GM18499 (cell line): Measurements from ENCODE around the gene BIN1.

ENCODE experiments used
- ATAC-seq: cut with Tn5 transposase; IDR thresholded peaks from one replicate; pipeline ENCODE4 v1.9.1; 2021; ENCODE audit warnings: moderate number of reproducible peaks; ENCODE audit not compliant: insufficient read depth, unreplicated experiment

BIN1 gene

DNA sequence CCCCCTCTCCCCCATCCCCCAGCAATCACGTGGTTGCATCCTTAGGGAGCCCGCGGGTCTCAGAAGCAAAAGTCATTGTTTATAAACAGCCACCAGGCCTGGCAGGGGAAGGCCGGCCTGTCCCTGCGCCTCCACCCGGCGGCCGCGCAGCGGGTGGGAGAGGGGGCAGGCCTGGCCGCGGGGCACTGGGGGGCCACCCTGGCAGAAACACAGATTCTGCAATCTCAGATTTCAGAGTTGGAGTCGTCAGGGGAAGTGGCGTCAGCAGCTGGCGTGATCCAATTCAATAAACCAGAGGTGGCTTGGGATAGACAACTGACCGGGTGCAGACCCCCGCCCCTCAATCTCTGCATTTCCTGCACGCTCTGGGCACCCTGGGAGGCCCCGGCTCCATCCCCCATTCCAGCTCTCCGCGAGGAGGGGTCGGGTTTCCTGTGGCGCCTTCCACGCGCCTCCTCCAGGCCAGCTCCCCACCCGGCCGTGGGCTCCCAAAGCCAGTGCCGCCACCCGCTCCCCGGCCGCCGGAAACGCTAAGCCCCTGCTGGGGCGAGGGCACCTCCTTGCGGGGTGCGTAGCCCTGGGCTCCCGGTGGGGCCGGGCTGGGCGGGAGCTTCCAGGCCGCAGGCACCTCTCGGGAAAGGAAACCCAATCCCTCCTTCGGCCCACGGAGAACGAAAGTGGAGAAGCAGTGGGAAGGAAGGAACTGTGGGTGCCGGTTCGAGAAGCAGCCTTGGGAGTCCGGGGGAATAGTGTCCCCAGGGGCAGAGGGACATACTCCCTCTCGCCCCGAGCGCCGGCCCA lies 1.1 kb downstream of the BIN1 start:
- no peak for ATAC-seq

DNA sequence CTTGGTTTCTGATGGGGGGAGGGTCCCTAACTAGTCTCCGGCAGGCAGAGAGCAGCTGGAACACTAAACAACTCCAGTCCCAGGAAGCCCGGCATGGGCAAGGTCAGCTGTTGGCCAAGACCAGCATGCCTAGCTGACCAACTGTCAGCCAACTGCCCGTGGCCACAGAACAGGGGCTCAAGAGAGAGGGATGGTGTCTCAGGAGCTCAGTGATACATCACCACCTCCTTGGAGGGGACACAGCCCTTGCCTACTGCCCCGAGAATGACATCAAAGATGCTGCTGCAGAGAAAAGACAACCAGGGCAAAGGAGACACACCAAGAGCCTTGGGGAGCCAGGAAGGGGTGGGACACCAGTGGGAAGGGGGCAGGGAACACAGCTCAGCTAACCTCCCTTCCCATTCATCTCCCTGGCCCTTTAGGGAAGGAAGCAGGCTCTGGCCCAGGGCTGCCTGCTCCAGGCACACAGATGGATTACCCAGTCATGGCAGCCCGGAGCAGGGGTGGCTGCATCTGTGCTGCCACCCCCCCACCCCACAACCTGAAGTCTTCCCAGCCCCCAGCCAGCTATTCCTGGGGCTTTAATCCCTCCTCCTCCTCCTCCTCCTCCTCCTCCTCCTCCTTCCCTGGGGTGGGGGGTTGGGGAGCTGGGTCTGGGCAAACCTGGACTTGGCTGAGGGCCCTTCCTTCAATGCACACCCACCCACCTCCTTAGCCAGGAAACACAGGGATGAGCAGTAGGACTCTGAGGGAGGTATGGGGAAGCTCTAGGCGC lies 1.9 kb downstream of the BIN1 start:
- ATAC-seq = no peak

DNA sequence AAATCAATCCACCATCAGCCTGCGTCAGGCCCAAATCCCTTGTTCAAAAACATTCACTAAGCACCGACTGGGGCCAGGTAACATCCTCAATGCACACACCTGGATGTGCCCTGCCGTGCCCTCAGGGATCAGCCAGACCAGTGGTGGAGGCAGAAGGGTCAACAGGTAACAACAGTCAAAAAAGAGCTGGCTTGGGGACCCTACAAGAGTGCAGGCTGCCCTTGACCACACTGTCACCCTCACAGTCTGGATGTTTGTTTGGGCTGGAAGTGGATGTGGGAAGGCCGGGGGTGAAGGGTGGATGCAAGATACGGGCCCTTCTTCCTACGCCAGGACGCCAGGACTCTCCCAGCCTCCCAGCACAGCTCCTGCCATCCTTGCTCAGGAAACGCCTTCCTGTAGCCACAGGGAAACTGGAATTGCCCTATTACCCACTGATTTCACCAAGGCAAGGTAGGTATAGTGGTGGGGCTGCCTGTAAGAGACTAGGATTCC lies 2.7 kb downstream of the BIN1 start:
- ATAC-seq = no peak

DNA sequence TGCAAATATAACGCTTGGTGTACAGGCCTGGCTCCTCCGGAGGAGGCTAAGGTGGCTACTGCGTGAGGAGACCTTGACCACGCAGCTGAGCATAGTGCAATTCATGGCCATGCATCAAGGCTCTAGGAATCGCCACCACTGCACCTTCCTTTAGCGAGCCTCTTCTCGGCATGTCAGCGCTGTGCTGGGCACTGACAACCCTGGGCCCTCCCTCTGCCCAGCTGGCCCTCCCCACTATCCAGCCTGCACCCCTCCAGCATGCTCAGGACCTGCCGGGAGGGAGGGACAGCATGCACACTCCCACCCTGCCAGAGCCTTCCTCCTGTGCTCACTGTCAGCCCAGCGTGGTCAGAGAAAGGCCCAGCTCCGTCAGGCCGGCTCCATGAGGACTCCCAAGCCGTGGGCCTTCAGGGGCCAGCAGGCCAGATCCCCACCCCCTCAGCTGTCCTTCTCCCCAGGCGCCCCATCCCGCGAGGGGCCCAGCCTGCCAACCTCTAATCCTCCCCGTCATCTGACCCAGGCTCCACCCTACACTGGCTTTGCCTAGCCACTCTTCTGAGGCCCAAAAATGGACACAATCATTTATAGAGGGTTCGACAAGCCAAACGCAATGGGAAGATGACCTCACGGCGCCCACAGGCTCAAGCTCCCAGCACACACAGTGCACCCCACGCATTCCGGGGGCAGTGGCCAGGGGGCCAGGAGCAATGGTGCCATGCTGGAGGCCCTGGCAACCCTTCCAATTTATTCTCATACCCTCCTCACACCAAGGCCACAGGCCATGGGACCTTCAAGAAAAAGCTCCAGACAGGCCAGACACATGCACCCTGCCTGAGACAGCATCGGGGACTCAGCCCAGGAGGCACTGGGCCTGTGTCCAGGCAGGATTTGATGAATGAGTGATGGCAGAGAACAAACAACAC lies 3.5 kb downstream of the BIN1 start:
- ATAC-seq = no peak

DNA sequence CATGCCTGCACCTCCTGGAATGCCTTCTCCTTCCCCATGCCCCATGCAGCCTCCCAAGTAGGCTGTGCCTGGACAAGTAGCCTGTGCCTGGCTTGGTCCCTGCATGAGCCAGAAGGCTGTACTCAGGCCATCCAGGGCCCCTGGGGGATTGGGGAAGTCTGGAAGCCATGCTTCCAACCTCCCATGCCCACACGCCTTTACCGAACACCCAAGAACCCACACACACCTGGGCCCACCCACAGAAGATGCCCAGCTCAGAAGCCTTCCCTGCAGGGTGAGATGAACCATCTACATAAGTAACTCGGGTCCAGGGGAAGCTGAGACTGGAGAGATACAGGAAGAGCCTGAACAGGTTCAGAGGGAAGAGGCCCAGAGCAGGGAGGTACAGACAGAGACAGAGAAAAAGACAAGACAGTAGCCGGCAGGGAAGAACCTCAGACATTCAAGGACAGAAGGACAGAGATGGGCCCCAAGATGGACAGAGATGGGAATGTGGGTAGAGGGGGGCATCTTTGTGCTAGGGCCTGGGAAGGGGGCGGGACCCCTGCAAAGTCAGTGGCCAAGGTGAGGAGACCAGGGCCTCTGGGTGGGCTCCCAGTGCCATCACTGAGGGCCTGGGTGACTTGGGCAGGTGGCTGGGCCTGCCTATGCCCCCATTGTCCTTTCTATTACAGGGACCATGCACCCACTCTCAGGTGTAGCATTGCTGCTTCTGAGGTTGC lies 4.3 kb downstream of the BIN1 start:
- no peak for ATAC-seq

DNA sequence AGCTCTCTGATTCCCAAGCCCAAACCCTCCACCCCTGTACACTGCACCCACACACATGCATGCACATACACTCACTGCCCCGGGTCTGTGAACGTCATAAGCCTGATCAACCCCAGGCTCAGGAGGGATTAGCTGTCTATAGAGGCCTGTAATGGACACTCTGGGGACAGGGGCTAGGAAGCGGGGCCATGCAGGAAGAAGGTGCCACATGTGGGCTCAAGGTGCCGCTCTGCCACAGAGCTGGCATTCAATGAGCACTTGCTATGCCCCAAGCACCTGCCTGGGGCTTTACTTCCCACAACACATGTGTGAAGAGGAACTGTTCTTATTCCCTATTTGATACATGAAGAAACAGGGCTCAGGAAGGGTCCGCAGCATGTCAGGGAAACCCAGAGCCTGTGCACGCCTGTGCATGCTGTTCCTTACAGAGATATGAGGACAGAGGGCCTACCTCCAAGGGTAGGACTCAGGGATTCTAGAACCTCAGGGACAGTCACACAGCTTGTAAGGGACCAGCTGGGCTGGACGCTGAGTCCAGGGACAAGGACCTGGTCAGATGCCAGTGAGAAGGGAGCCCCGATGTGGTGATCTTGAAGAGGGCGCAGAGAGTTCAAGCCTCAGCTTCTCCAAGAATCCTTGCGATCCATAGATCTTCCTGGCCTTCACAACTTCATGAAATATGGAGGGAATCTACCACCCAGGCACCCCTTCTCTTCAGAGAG lies 5.0 kb downstream of the BIN1 start:
- no peak for ATAC-seq

DNA sequence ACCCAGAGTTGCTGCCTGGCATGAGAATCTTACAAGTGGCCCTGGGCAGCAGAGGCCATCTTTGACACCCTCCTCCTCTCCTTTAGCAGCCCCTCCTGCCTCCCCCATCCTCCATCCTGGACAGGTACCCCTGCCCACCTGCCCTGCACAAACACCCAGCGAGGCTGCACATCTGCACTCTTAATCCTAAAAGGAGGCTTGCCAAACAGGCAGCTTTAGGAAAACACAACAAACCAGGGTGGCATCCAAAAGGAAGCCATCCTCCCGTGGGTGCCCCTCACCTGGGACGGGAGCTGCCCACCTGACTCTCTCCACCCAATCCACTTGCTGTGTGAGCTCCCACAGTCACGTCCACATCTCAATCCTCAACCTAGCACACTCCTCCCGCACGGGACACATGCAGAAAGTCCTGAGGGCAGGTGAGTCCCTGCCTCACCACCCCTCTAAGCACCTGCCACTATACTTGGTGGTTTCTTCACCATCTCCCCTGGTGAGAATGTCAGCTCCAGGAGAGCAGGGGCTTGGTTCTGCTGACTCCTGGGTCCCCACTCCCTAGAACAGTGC lies 5.8 kb downstream of the BIN1 start:
- ATAC-seq = no peak

DNA sequence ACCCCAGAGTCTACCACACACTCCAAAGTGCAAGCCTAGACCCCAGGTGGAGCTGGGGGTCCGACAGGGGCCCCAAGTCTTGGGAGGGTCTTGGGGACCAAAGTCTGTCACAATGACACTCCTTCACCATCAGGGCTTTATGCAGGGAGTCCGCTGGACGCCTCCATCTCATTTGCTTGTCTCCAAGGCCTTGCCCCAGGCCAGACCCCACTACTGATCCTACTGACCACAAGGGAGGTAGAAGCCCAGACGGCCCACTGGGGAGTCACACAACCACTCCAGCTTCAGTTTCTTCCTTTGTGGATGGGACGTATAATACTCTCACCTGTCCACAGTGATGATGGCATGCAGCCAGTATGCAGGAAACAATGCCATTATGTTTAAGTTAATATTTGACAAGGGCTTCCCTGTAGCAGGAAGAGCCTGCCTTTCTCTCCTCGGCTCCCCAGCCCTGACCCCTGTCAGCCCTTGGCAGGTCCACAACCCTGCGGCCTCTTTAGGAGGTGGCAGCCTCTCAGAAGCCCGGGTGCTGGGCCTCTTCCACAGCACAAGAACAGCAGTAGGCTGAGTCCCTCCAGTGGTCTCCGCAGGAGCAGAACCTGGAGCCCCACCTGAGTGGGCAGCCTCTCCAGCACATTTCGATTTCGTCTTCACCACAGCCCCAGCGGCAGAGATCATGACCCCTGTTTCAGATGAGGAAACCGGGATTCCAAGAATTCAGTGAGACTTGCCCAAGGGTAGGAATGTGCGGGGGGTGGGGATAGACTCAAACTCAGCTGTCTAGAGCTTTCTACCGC lies 6.5 kb downstream of the BIN1 start:
- ATAC-seq = no peak

DNA sequence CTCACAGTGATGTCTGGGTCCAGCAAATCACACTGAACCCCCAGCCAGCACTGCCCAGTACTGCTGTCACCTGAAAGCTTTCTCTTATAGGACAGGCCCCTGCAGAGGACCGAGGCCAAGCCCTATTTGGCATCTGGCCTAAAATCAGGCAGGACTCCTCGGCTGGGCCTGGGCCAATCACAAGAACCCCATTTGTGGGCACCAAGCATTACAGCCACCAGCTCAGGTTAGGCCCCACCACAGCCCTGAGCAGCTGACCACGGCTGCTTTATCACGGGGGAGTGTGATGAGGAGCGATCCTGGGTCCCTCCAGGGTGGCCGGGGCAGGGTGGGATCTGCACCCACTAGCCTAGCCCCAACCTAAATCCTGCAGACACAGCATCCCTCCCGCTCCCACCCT lies 8.2 kb downstream of the BIN1 start:
- ATAC-seq = no peak

DNA sequence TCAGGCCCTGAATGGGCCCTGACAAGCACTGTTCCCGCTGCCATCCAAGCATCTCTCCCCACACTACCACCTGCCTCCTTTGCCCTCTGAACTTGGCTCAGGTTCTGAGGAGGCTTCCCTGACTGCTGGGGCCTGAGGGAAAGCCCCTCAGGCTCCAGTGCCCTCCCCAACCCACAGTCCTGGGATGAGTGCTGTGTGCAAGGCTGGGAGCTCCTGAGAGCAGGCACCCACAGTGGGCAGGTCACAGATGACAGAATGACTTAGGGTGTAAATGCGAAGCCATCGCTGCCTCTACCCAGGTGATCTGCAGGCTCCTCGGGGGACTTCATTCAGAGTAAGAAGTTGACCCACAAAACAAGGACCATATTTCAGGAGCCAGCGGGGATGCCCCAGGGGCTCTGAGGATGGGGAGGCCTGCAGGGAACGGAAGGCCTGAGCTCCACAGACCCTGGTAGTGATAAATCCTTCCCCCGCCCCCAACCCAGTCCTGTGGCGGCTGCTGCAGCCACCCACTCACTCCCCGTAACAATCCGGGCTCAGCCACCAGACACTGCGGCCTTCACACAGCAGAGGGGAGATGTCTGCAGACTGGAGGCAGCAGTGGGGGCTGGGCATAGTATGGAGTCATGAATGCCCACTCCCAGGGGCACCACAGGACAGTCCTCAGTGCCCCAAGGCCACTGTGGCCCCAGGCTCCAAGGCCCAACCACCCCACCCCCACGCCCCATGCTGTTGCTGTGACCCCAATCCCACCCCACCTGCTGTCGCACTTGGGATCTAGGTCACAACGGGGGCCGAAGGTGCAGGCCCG lies 8.9 kb downstream of the BIN1 start:
- ATAC-seq = no peak

DNA sequence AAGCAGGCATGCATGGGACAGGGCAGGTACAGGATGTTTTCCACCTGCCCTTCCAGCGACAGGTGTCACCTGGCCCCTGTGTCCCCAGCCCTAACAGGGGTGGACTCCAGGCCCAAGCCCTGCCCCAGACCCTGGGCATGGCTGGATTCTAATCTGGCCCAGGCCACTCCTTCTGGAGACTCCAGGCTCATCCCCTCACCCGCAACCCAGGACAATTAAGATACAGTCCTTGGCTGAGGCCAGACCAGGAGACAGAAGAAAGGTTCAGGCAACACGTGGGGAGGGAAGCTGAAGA lies 9.5 kb downstream of the BIN1 start:
- no peak for ATAC-seq

DNA sequence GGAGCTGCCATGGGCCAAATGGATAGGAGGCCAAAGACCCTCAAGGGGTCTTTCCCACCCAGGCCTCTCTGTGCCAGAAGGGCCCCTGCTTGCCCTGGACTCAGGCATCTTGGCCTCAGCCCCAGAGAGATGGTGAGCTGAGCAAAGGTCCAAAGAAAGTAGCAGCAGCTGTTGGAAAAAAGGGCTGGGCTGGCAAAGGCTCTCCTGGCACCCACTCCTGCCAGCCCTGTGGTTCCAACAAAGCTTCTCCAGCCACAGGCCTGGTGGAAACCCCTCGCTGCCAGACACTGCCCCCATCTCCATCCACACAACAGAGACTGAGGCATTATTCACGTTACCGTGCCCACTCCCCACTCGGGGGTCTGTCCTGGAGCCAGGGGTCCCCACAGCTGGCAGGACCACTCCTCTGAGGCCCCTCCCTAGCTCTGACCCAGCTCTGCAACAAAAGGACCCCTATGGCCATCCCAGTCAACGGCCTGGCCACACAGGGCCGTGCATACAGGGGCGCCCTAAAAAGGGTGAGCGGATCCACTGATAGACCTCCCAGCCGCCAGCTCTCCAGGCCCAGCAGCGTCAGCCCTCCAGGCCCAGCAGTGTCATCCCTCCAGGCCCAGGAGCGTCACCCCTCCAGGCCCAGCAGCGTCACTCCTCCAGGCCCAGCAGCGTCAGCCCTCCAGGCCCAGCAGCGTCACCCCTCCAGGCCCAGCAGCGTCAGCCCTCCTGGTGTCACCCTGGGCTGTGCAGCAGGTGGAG lies 10.1 kb downstream of the BIN1 start:
- no peak for ATAC-seq

DNA sequence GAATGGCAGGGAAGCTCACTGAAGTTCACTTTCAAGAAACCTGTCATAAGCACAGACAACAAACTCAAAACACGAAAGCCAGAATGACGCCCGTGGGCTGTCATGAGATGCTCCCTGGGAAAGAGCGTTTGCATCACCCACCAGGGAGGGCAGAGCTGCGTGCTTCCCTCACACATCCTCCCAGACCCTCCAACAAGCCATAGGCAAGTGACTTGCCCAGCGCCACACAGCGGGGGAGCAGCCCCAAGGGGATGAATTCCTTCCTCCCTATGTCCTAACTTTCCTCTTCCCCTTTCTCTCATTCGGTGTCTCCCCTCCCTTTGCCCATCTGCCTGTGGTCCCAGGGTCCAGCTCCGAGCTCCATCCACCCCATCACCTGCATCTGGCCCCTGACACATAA lies 10.7 kb downstream of the BIN1 start:
- ATAC-seq = no peak

DNA sequence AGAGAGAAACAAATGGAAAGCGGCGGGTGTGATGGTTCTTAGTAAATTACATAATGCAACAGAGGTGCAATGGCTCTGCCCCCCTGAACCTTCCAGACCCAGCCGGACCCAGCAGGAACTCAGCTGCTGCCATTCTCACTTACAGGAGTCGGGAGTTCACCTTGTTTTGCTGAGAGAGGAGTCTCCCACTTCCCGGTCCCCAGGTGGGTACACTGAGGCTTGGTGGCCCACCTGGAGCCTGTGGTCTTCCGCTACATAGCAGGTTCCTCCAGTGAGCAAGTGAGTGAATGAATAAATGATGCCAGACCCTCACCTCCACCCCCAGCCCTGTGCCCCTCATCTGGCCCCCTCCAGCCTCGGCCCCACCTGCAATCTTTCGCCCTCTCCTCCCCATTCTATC lies 11.2 kb downstream of the BIN1 start:
- ATAC-seq = no peak

DNA sequence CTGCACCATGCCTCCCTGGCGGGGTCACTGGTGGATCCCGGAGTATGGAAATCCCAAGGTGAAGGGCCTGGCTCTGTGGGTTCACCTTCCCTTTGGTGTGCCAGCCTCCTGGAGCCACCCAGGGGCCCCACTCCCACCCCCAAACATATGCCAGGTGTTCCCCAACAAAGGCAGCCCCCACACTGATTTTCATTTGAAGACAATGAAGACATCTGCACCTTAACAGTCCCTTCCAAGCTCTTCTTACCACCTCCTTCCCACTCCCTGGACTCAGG lies 11.7 kb downstream of the BIN1 start:
- no peak for ATAC-seq

DNA sequence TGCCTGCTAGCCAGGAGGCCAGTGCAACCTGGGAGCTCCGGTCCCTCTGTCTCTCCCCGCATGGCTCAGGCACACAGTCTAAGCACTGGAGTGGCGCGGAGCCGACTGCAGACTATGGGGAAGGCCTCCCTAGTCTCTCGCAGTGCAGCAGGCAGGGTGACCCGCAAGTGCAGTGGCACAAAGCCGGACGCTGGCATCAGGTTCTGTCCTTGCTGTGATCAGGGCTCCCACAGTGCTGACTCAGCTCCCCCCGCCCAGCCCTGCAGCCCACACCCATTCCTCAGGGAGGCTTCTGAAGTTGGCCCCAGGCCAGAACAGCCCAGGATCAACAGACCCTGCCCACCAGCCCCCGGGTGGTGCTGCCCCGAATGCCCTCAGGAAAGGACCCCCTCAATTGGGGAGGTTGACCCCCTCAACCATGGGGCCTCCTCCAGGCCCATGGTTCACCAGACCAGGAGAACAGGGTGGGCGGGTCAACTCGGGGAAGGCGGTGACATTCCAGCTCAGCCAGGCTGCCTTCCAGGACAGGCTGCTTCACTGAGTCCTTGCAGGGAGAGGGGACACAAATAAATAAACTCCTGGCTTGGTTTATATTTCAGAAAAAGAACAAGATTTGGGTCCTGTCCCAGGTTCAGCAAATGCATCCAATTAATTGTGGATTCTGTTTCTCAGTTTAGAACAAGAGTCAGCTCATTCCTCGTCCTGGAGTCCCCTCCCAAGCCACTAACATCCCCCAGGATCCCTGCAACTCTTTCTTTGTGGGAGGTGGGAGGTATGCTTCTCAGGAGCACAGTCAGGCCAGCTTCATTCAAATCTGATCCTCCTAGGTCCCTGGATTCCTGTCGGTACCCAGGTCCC lies 12.2 kb downstream of the BIN1 start:
- no peak for ATAC-seq
